Fibroblast of lung (primary cell): ENCODE data around the gene DDX49.
"Not testable (repeated sequence)": the region's sequence is repeated elsewhere in the genome, so short reads cannot be mapped to it uniquely, and the experiment has no call there.

ENCODE experiments used
- EZH2 ChIP-seq: IDR thresholded peaks from 2 replicates; pipeline ENCODE4 v1.5.1; 2012; ENCODE audit warnings: low read length, control low read depth, mild to moderate bottlenecking; ENCODE audit errors: missing control alignments
- TF ChIP-seq, protein P1 (sequence below), 2 donors: IDR thresholded peaks in 1 of 2; conservative IDR thresholded peaks in 1 of 2; 1 replicate in 1 of 2; 2 replicates in 1 of 2; pipeline ENCODE4 v1.5.1; 2011 to 2012; ENCODE audit warnings: low read length in 2 of 2, control low read depth in 1 of 2, inconsistent platforms in 1 of 2, low read depth in 1 of 2, mild to moderate bottlenecking in 1 of 2

DNA sequence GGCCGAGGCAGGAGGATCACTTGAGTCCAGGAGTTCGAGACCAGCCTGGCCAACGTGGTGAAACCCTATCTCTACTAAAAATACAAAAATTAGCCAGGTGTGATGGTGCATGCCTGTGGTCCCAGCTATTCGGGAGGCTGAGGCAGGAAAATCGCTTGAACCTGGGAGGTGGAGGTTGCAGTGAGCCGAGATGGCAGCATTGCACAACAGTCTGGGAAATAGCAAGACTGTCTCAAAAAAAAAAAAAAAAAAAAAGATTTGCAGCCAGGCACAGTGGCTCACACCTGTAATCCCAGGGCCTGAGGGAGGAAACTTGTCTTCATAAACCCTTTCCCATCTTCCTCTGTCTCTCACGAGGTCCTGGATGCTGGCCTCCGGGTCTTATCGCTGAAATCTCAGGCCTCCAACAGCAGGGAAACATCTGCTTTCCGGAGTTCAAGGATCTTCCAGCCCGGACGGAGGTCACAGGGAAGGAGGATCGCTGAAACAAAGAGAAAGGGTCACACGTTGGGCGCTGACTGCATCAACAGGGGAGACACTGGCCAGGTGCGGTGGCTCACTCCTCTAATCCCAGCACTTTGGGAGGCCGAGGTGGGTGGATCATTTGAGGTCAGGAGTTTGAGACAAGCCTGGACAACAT lies 33.0 kb downstream of the DDX49 start:
- not testable (repeated sequence) for TF ChIP-seq EZH2
- TF ChIP-seq, protein P1, sequence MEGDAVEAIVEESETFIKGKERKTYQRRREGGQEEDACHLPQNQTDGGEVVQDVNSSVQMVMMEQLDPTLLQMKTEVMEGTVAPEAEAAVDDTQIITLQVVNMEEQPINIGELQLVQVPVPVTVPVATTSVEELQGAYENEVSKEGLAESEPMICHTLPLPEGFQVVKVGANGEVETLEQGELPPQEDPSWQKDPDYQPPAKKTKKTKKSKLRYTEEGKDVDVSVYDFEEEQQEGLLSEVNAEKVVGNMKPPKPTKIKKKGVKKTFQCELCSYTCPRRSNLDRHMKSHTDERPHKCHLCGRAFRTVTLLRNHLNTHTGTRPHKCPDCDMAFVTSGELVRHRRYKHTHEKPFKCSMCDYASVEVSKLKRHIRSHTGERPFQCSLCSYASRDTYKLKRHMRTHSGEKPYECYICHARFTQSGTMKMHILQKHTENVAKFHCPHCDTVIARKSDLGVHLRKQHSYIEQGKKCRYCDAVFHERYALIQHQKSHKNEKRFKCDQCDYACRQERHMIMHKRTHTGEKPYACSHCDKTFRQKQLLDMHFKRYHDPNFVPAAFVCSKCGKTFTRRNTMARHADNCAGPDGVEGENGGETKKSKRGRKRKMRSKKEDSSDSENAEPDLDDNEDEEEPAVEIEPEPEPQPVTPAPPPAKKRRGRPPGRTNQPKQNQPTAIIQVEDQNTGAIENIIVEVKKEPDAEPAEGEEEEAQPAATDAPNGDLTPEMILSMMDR (conservative IDR thresholded peaks at IDR 0.05 in 1 of 2, IDR thresholded peaks at IDR 0.05 in 1 of 2; ENCODE audit: low read depth in 1 of 2, low read length in 2 of 2) = not testable (repeated sequence)
